22Rv1 (cell line): Measurements from ENCODE around the gene EVI5.
"Not testable (repeated sequence)": the region's sequence is repeated elsewhere in the genome, so short reads cannot be mapped to it uniquely, and the experiment has no call there.

Source experiments
- H3K27ac ChIP-seq: fragments of 450-650 bp; 2 replicates; pipeline ENCODE4 v1.5.1; 2017
- CTCF ChIP-seq: fragments of 450-650 bp; IDR thresholded peaks from 2 replicates; pipeline ENCODE4 v1.5.1; 2017; ENCODE audit warnings: mild to moderate bottlenecking
- ZFX ChIP-seq: fragments of 450-650 bp; IDR thresholded peaks from 2 replicates; pipeline ENCODE4 v1.6.1; 2017; ENCODE audit warnings: antibody characterized with exemption, borderline replicate concordance

Gene EVI5

GRCh38 chr1:92774407-92774806 lies 10.5 kb downstream of the EVI5 start:
- TF ChIP-seq CTCF (no peak), ZFX (no peak)

GRCh38 chr1:92773749-92774148 lies 11.2 kb downstream of the EVI5 start:
- H3K27ac ChIP-seq, result not testable (repeated sequence)

More at GRCh38 chr1:92774407-92774806, 10.5 kb downstream of the EVI5 start:
- H3K27ac ChIP-seq, result no peak overlapping the region

GRCh38 chr1:92769856-92770255 lies 15.1 kb downstream of the EVI5 start:
- TF ChIP-seq CTCF, result no peak
- no peak for TF ChIP-seq ZFX
- H3K27ac ChIP-seq, result no peak overlapping the region

GRCh38 chr1:92768915-92769314 lies 16.0 kb downstream of the EVI5 start:
- no peak overlapping the region for H3K27ac ChIP-seq
- TF ChIP-seq CTCF, result no peak

GRCh38 chr1:92768296-92768695 lies 16.6 kb downstream of the EVI5 start:
- H3K27ac ChIP-seq, result no peak overlapping the region
- TF ChIP-seq CTCF, result no peak
- TF ChIP-seq ZFX, result no peak

GRCh38 chr1:92764116-92764515 lies 20.8 kb downstream of the EVI5 start:
- H3K27ac ChIP-seq, result no peak overlapping the region
- TF ChIP-seq CTCF (no peak), ZFX (no peak)

GRCh38 chr1:92762355-92762754 lies 22.6 kb downstream of the EVI5 start:
- no peak overlapping the region for H3K27ac ChIP-seq
- TF ChIP-seq CTCF (no peak), ZFX (no peak)

GRCh38 chr1:92759361-92759760 lies 25.5 kb downstream of the EVI5 start:
- no peak for TF ChIP-seq ZFX
- no peak for TF ChIP-seq CTCF

More at GRCh38 chr1:92759361-92759760, 25.5 kb downstream of the EVI5 start:
- no peak overlapping the region for H3K27ac ChIP-seq
